HCT116 (cell line): Measurements from ENCODE around the gene ACER2. TPM values are rescaled to one million over a fixed set of nuclear protein-coding genes. Genes with fewer than 3 reads are reported as not detected.

ENCODE experiments used
- ATAC-seq: fragments of 200-7000 bp; cut with Tn5 transposase; 2 replicates; pipeline ENCODE4 v1.9.1; 2020; ENCODE audit warnings: mild to moderate bottlenecking, moderate library complexity
- BruUV-seq: library from RNA; stranded (reverse); fragments of 400-500 nt; replicated peaks from 2 replicates; lab custom pipeline; 2021; lab: Mats Ljungman, UMichigan
- CTCF ChIA-PET: fragments of 300-600 bp; sonication (Branson Sonifier 250); formaldehyde crosslinking; loops from one replicate; lab custom pipeline; 2021; ENCODE audit warnings: antibody characterized with exemption; lab: Charles Lee
- POLR2A ChIA-PET: fragments of 300-600, 350-600 bp; sonication (Branson Sonifier 250); formaldehyde crosslinking; loops from one replicate; lab custom pipeline; 2021; ENCODE audit warnings: antibody characterized with exemption; lab: Charles Lee
- RAD21 ChIA-PET, 2 experiments: fragments of 300-600 bp; sonication (Branson Sonifier 250); formaldehyde crosslinking; loops; one replicate each; lab custom pipeline; 2023; ENCODE audit warnings: low total read pairs in 2 of 2; ENCODE audit not compliant: uncharacterized antibody in 2 of 2, unreplicated experiment in 2 of 2, low non-redundant PET in 1 of 2; lab: Charles Lee
- DNase-seq: peaks from one replicate; pipeline ENCODE4 v3.0.0-alpha.2; 2010; ENCODE audit warnings: low read depth, low spot score
- H2AFZ ChIP-seq: fragments of 200-600 bp; shearing (Covaris generic), sonication (generic); 2 replicates; pipeline ENCODE4 v1.6.1; 2017; ENCODE audit warnings: low read depth, mixed run types, mixed read lengths, antibody characterized with exemption, low read length; ENCODE audit not compliant: poor library complexity, severe bottlenecking
- H3K27ac ChIP-seq: 2 replicates; pipeline ENCODE4 v1.5.1; 2012; ENCODE audit warnings: low read depth, low read length
- H3K27me3 ChIP-seq: fragments of 200-600 bp; sonication (generic); 2 replicates; pipeline ENCODE4 v1.6.1; 2016; ENCODE audit warnings: mixed run types, low read length, mixed read lengths; ENCODE audit not compliant: insufficient read depth
- H3K36me3 ChIP-seq, 2 experiments: fragments of 200-500 bp in 1 of 2; fragments of 200-600 bp in 1 of 2; sonication (Bioruptor generic) in 1 of 2; sonication (generic) in 1 of 2; 2 replicates each; pipeline versions ENCODE4 v1.5.1 to v1.6.1; 2014 to 2016; ENCODE audit warnings: low read length in 2 of 2, inconsistent platforms in 1 of 2, mixed read lengths in 1 of 2, mixed run types in 1 of 2; ENCODE audit not compliant: insufficient read depth in 2 of 2, control insufficient read depth in 1 of 2
- H3K4me1 ChIP-seq, 2 experiments: fragments of 200-600 bp in 1 of 2; sonication (generic) in 1 of 2; 2 replicates each; pipeline versions ENCODE4 v1.5.1 to v1.6.1; 2012 to 2017; ENCODE audit warnings: low read length in 2 of 2, inconsistent platforms in 1 of 2, mild to moderate bottlenecking in 1 of 2, mixed read lengths in 1 of 2, mixed run types in 1 of 2, moderate library complexity in 1 of 2; ENCODE audit not compliant: insufficient read depth in 2 of 2, control insufficient read depth in 1 of 2
- H3K4me2 ChIP-seq: fragments of 200-600 bp; sonication (generic); 2 replicates; pipeline ENCODE4 v1.6.1; 2017; ENCODE audit warnings: mixed run types, low read length, mixed read lengths
- H3K4me3 ChIP-seq, 2 experiments: fragments of 200-600 bp in 1 of 2; sonication (generic) in 1 of 2; replicated peaks in 1 of 2; 2 replicates each; pipeline ENCODE4 v1.5.1; 2011 to 2016; ENCODE audit warnings: low read length in 2 of 2, control low read depth in 1 of 2, low read depth in 1 of 2, mild to moderate bottlenecking in 1 of 2, mixed read lengths in 1 of 2, mixed run types in 1 of 2
- H3K79me2 ChIP-seq: fragments of 200-600 bp; sonication (generic); 2 replicates; pipeline ENCODE4 v1.6.1; 2017; ENCODE audit warnings: mild to moderate bottlenecking, mixed run types, low read length, moderate library complexity, mixed read lengths; ENCODE audit not compliant: insufficient read depth
- H3K9ac ChIP-seq: fragments of 200-600 bp; sonication (generic); 2 replicates; pipeline ENCODE4 v1.6.1; 2016; ENCODE audit warnings: low read length, mixed read lengths
- H3K9me2 ChIP-seq: fragments of 200-600 bp; sonication (generic), shearing (Covaris generic); 2 replicates; pipeline ENCODE4 v1.6.1; 2017; ENCODE audit warnings: mixed run types, mild to moderate bottlenecking, moderate library complexity; ENCODE audit not compliant: insufficient read depth
- H3K9me3 ChIP-seq, 2 experiments: fragments of 200-500 bp in 1 of 2; fragments of 200-600 bp in 1 of 2; sonication (Bioruptor generic) in 1 of 2; sonication (generic) in 1 of 2; 2 replicates each; pipeline ENCODE4 v1.6.1; 2014 to 2017; ENCODE audit warnings: low read length in 2 of 2, mixed read lengths in 2 of 2, inconsistent platforms in 1 of 2, low read depth in 1 of 2, mild to moderate bottlenecking in 1 of 2, mixed run types in 1 of 2, moderate library complexity in 1 of 2; ENCODE audit not compliant: control insufficient read depth in 1 of 2, insufficient read depth in 1 of 2
- H4K20me1 ChIP-seq: fragments of 200-600 bp; sonication (generic), shearing (Covaris generic); 2 replicates; pipeline ENCODE4 v1.6.1; 2017; ENCODE audit warnings: mixed run types, mild to moderate bottlenecking, moderate library complexity; ENCODE audit not compliant: insufficient read depth
- CBX3 ChIP-seq: IDR thresholded peaks from 2 replicates; pipeline ENCODE4 v1.6.1; 2012; ENCODE audit warnings: low read depth
- CEBPB ChIP-seq: IDR thresholded peaks from 2 replicates; pipeline ENCODE4 v1.6.1; 2012; ENCODE audit warnings: low read depth
- EZH2 ChIP-seq: fragments of 200-600 bp; sonication (generic); IDR thresholded peaks from 2 replicates; pipeline ENCODE4 v1.6.1; 2017; ENCODE audit warnings: antibody characterized with exemption, mixed run types
- FOSL1 ChIP-seq: IDR thresholded peaks from 2 replicates; pipeline ENCODE4 v1.6.1; 2012; ENCODE audit warnings: low read depth
- JUND ChIP-seq: IDR thresholded peaks from 2 replicates; pipeline ENCODE4 v1.6.1; 2012
- MAX ChIP-seq: IDR thresholded peaks from 2 replicates; pipeline ENCODE4 v1.6.1; 2012
- POLR2A ChIP-seq: IDR thresholded peaks from 2 replicates; pipeline ENCODE4 v1.7.0; 2011; ENCODE audit warnings: borderline replicate concordance; ENCODE audit not compliant: insufficient read depth, insufficient read length; ENCODE audit errors: extremely low read depth
- POLR2AphosphoS5 ChIP-seq: IDR thresholded peaks from 2 replicates; pipeline ENCODE4 v1.6.1; 2011; ENCODE audit warnings: mild to moderate bottlenecking, low read depth, low read length, moderate library complexity
- SIN3A ChIP-seq: IDR thresholded peaks from 2 replicates; pipeline ENCODE4 v1.6.1; 2012; ENCODE audit warnings: low read depth
- SP1 ChIP-seq: IDR thresholded peaks from 2 replicates; pipeline ENCODE4 v1.6.1; 2012; ENCODE audit warnings: low read depth
- SRF ChIP-seq: IDR thresholded peaks from 2 replicates; pipeline ENCODE4 v1.6.1; 2012; ENCODE audit warnings: low read depth
- TCF7L2 ChIP-seq: IDR thresholded peaks from 2 replicates; pipeline ENCODE4 v1.7.0; 2011; ENCODE audit warnings: borderline replicate concordance, inconsistent platforms; ENCODE audit not compliant: insufficient read depth, insufficient read length; ENCODE audit errors: extremely low read depth
- YY1 ChIP-seq: IDR thresholded peaks from 2 replicates; pipeline ENCODE4 v1.6.1; 2011; ENCODE audit warnings: low read length, low read depth, moderate library complexity, mild to moderate bottlenecking; ENCODE audit not compliant: insufficient replicate concordance; ENCODE audit errors: extremely low read depth
- ZBTB33 ChIP-seq: IDR thresholded peaks from 2 replicates; pipeline ENCODE4 v1.6.1; 2011; ENCODE audit warnings: mild to moderate bottlenecking, low read length, moderate library complexity; ENCODE audit not compliant: insufficient replicate concordance; ENCODE audit errors: extremely low read depth
- ZFX ChIP-seq: fragments of 450-650 bp; IDR thresholded peaks from 2 replicates; pipeline ENCODE4 v1.6.1; 2017
- ZNF274 ChIP-seq: fragments of 200-500 bp; sonication (Bioruptor generic); IDR thresholded peaks from 2 replicates; pipeline ENCODE4 v1.6.1; 2014; ENCODE audit warnings: mild to moderate bottlenecking, low read depth, low read length, inconsistent platforms
- intact Hi-C: fragments of 100-400 bp; cut with micrococcal nuclease; formaldehyde crosslinking; loops from 2 replicates; pipeline ENCODE4 v1.10.0; 2022
- total RNA-seq: library from RNA; stranded (reverse); gene quantifications from one replicate; pipeline ENCODE4 v1.2.1, GENCODE V29; 2021; ENCODE audit not compliant: unreplicated experiment
- TF ChIP-seq, protein P1 (sequence below): IDR thresholded peaks from 2 replicates; pipeline ENCODE4 v1.6.1; 2012

ACER2 gene
- total RNA-seq, 1 experiment from 2014 or later: 4.3 TPM

DNA sequence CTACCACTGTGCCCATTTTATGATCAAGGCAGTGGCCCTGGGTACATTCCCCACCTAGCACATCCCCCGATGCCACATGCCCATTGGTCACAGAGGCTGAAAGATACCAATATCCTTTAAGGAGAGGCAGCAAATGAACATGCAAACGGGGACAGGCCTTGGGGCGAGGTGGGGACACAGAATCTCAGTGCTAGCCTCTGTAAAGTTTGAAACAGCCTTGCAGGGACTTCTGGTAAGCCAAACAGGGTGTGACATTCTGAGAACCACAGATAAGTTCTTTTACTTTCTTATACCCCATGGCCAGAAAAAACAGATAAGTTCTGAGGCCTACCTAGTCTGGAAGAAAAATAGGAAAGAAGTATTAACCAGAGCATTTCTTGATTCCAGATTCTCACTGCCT lies 60.5 kb downstream of the ACER2 start:
- H4K20me1 ChIP-seq: no peaks in the 10 kb centered on the region
- no peak overlapping the region for H2AFZ ChIP-seq
- no peak overlapping the region for H3K4me2 ChIP-seq
- H3K36me3 ChIP-seq: no peaks in the 10 kb centered on the region
- H3K27me3 ChIP-seq: no peaks in the 10 kb centered on the region
- H3K4me1 ChIP-seq: peaks cover 4 to 11% of the 10 kb centered on the region in 2 experiments; a peak in 3 of 4 replicates
- no peaks in the 10 kb centered on the region for H3K9me3 ChIP-seq
- TF ChIP-seq CEBPB (no peak), JUND (no peak), SRF (no peak), ZNF274 (no peak), POLR2A (no peak), SP1 (no peak)
- TF ChIP-seq, protein P1, sequence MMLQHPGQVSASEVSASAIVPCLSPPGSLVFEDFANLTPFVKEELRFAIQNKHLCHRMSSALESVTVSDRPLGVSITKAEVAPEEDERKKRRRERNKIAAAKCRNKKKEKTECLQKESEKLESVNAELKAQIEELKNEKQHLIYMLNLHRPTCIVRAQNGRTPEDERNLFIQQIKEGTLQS: no peak
- ChIA-PET CTCF (no interaction called here), RAD21 (no interaction called here), POLR2A (no interaction called here)
- ATAC-seq (no peak), DNase-seq (no peak)
- intact Hi-C loops: no loop called here
- no peak overlapping the region for H3K4me3 ChIP-seq
- H3K27ac ChIP-seq: no peak overlapping the region
- no peaks in the 10 kb centered on the region for H3K79me2 ChIP-seq
- no TSS peak for BruUV-seq
- no peaks in the 10 kb centered on the region for H3K9me2 ChIP-seq
- no peak overlapping the region for H3K9ac ChIP-seq

DNA sequence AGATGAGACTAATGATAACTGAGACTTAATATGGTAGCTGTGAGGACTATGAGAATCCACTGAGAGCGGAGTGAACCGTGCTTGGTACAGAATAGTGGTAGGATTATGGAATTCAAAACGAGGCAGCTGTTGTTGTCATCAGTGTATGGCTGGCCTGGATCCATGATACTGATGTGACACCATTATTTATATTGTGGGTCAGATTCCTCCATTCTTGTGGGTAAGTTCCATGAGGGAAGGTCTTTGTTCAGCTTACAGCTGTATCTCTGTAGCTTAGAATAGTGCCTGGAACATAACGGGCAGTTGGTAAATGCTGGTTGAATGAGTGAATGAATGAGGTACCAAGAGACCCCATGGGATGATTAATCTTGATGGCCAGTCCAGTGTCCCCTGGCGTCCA lies 61.8 kb downstream of the ACER2 start:
- POLR2A ChIA-PET: no interaction called here
- Histone ChIP-seq H3K9ac (no peak overlapping the region), H3K4me1 (peaks cover 4 to 8% of the 10 kb centered on the region in 2 experiments; a peak in 3 of 4 replicates), H3K4me3 (no peak overlapping the region), H3K9me2 (no peaks in the 10 kb centered on the region), H2AFZ (no peak overlapping the region), H3K27me3 (no peaks in the 10 kb centered on the region), H3K36me3 (no peaks in the 10 kb centered on the region), H3K9me3 (no peaks in the 10 kb centered on the region), H3K4me2 (no peak overlapping the region), H3K79me2 (no peaks in the 10 kb centered on the region), H3K27ac (no peak overlapping the region), H4K20me1 (no peaks in the 10 kb centered on the region)
- no peak for DNase-seq
- RAD21 ChIA-PET: no interaction called here
- intact Hi-C loops: loop anchor here (5.0 to 10.0 kb wide), 2 partner anchors 172 to 1644 kb away; no protein-coding TSS in a partner anchor
- CTCF ChIA-PET: interaction anchor here (1.2 to 1.4 kb wide), 3 partner anchors 12 to 452 kb away, joined by 3 to 8 read pairs (median 3); no protein-coding TSS in a partner anchor
- no TSS peak for BruUV-seq
- ATAC-seq: no peak
- TF ChIP-seq CBX3: no peak
- TF ChIP-seq ZFX: no peak
- no peak for TF ChIP-seq POLR2AphosphoS5
- no peak for TF ChIP-seq FOSL1
- TF ChIP-seq CEBPB: no peak
- no peak for TF ChIP-seq MAX
- TF ChIP-seq YY1: no peak
- TF ChIP-seq SIN3A: no peak
- no peak for TF ChIP-seq JUND
- no peak for TF ChIP-seq ZBTB33
- no peak for TF ChIP-seq TCF7L2
- no peak for TF ChIP-seq EZH2
